ENCODE data around the gene SORL1. TPM values are rescaled to one million over a fixed set of nuclear protein-coding genes. Genes with fewer than 3 reads are reported as not detected.

Gene SORL1
- total RNA-seq, 1 donor from 2014 or later, result 11.1 TPM

DNA sequence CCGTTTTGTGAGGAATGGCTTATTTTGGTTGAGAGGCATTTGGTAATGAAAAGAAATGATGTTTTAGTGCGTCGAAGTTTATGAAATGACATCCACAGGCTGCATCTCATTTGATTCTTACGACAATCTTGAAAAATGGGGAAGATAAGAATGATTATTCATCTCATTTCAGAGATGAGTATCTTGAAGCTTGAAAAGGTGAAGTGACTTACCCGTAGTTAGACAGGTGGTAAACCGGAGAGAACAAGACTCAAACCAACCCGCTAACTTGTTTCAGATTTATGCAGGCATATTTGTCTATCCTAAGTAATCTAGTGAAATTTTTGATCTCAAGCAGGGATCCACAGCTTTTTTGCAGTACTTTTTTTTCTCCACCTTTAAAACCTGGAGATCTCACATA is 9.7 kb downstream of the SORL1 start:
- Mint-ChIP-seq H3K27ac (ENCODE audit: unreplicated experiment) (no peak overlapping the region), H3K9me3 (ENCODE audit: unreplicated experiment) (peaks cover 4% of the 10 kb centered on the region), H3K4me1 (ENCODE audit: low read depth, unreplicated experiment) (peaks cover 27% of the 10 kb centered on the region), H3K27me3 (ENCODE audit: unreplicated experiment) (peaks cover 3% of the 10 kb centered on the region), H3K4me3 (ENCODE audit: unreplicated experiment) (no peak overlapping the region), H3K36me3 (ENCODE audit: unreplicated experiment) (no peaks in the 10 kb centered on the region)
- DNase-seq, result no peak
- no peak for TF ChIP-seq CTCF (IDR thresholded peaks at IDR 0.05; ENCODE audit: partially characterized antibody, unreplicated experiment)

- DNase-seq, result no peak
- H3K27me3 Mint-ChIP-seq (ENCODE audit: unreplicated experiment), result peaks cover 2% of the 10 kb centered on the region
- no peaks in the 10 kb centered on the region for H3K9me3 Mint-ChIP-seq (ENCODE audit: unreplicated experiment)
These were observed 11.7 kb downstream of the SORL1 start for GRCh38 chr11:121463689-121464335.

GRCh38 chr11:121464352-121464946 is 12.3 kb downstream of the SORL1 start:
- Mint-ChIP-seq H3K4me1 (ENCODE audit: low read depth, unreplicated experiment) (peaks cover 17% of the 10 kb centered on the region), H3K9me3 (ENCODE audit: unreplicated experiment) (no peaks in the 10 kb centered on the region), H3K27ac (ENCODE audit: unreplicated experiment) (no peak overlapping the region), H3K36me3 (ENCODE audit: unreplicated experiment) (no peaks in the 10 kb centered on the region), H3K4me3 (ENCODE audit: unreplicated experiment) (no peak overlapping the region), H3K27me3 (ENCODE audit: unreplicated experiment) (peaks cover 2% of the 10 kb centered on the region)
- peak; percentile 25 for DNase-seq
- TF ChIP-seq CTCF (IDR thresholded peaks at IDR 0.05; ENCODE audit: partially characterized antibody, unreplicated experiment), result no peak

More at GRCh38 chr11:121463689-121464335, 11.7 kb downstream of the SORL1 start:
- Mint-ChIP-seq H3K4me3 (ENCODE audit: unreplicated experiment) (no peak overlapping the region), H3K4me1 (ENCODE audit: low read depth, unreplicated experiment) (peaks cover 17% of the 10 kb centered on the region), H3K36me3 (ENCODE audit: unreplicated experiment) (no peaks in the 10 kb centered on the region), H3K27ac (ENCODE audit: unreplicated experiment) (no peak overlapping the region)
- no peak for TF ChIP-seq CTCF (IDR thresholded peaks at IDR 0.05; ENCODE audit: partially characterized antibody, unreplicated experiment)

GRCh38 chr11:121465709-121466062 is 13.6 kb downstream of the SORL1 start:
- peaks cover 17% of the 10 kb centered on the region for H3K4me1 Mint-ChIP-seq (ENCODE audit: low read depth, unreplicated experiment)
- no peaks in the 10 kb centered on the region for H3K36me3 Mint-ChIP-seq (ENCODE audit: unreplicated experiment)
- no peak for DNase-seq
- H3K4me3 Mint-ChIP-seq (ENCODE audit: unreplicated experiment), result no peak overlapping the region
- H3K27ac Mint-ChIP-seq (ENCODE audit: unreplicated experiment), result peak overlapping the region; percentile 19
- H3K27me3 Mint-ChIP-seq (ENCODE audit: unreplicated experiment), result peaks cover 2% of the 10 kb centered on the region
- no peak for TF ChIP-seq CTCF (IDR thresholded peaks at IDR 0.05; ENCODE audit: partially characterized antibody, unreplicated experiment)
- H3K9me3 Mint-ChIP-seq (ENCODE audit: unreplicated experiment), result no peaks in the 10 kb centered on the region

DNA sequence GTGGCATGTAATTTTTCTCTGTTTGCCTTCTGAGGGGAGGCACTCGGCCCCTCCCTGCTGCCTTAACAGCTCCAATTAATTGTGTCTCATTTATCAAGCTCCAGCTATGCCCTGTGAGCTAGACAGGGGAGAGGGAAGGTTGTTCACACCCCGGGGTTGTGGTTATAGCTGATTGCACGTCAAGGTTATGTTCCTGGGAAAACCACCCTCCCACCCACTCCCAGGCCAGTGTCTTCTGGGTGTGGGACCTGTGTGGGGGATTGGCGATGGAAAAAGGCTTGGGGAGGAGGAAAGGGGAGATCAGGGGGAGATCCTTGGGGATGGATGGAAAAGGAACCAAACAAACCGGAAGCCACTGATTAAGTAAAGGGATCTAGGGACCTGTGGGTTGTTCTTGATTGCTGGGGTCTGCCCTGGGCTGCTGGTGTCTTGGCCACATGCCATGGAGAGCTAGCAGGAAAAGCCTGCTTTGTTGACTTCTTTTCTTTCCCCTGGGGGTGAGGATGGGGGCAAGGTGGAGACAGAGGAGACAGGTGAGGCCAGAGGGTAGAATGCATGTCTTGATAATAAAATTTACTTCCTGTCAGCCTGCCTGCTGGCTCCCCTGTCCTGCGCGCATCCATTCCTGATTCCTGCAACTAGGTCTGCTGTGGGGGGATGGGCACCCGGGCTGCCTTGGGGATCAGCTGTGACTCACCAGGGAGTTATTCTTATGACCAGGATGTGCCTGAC is 14.1 kb downstream of the SORL1 start:
- no peaks in the 10 kb centered on the region for H3K36me3 Mint-ChIP-seq (ENCODE audit: unreplicated experiment)
- no peaks in the 10 kb centered on the region for H3K9me3 Mint-ChIP-seq (ENCODE audit: unreplicated experiment)
- H3K4me1 Mint-ChIP-seq (ENCODE audit: low read depth, unreplicated experiment), result peaks cover 19% of the 10 kb centered on the region
- H3K27me3 Mint-ChIP-seq (ENCODE audit: unreplicated experiment), result peaks cover 2% of the 10 kb centered on the region
- no peak for TF ChIP-seq CTCF (IDR thresholded peaks at IDR 0.05; ENCODE audit: partially characterized antibody, unreplicated experiment)
- peak overlapping the region; percentile 1 for H3K4me3 Mint-ChIP-seq (ENCODE audit: unreplicated experiment)
- peak; percentile 73 for DNase-seq
- H3K27ac Mint-ChIP-seq (ENCODE audit: unreplicated experiment), result peak overlapping the region; percentile 19

All from glutamatergic neuron (in vitro differentiated cells).